CD14-positive monocyte (primary cell): Measurements from ENCODE around the gene DAPK1. TPM values are rescaled to one million over a fixed set of nuclear protein-coding genes. Genes with fewer than 3 reads are reported as not detected.

Experiments used
- DNase-seq, 3 donors: peaks; one replicate each; pipeline ENCODE4 v3.0.0-alpha.2; 2011 to 2022
- H2AFZ ChIP-seq: 2 replicates; pipeline ENCODE4 v1.6.0; 2012; ENCODE audit warnings: mild to moderate bottlenecking, low read depth, low read length, inconsistent platforms; ENCODE audit not compliant: insufficient read depth, poor library complexity, severe bottlenecking
- H3K27ac ChIP-seq, 2 donors: 1 replicate in 1 of 2; 2 replicates in 1 of 2; pipeline ENCODE4 v1.5.1; 2012 to 2013; ENCODE audit warnings: low read length in 2 of 2, control low read depth in 1 of 2, inconsistent platforms in 1 of 2, low read depth in 1 of 2, mild to moderate bottlenecking in 1 of 2
- H3K27me3 ChIP-seq, 2 donors: one replicate each; pipeline versions ENCODE4 v1.6.0 to v1.6.1; 2011 to 2013; ENCODE audit warnings: low read length in 2 of 2; ENCODE audit not compliant: control insufficient read depth in 2 of 2, insufficient read depth in 2 of 2
- H3K36me3 ChIP-seq, 2 donors: replicated peaks in 1 of 2; 1 replicate in 1 of 2; 2 replicates in 1 of 2; pipeline versions ENCODE4 v1.5.1 to v1.6.1; 2012 to 2013; ENCODE audit warnings: low read length in 2 of 2, control low read depth in 1 of 2, inconsistent platforms in 1 of 2, mild to moderate bottlenecking in 1 of 2; ENCODE audit not compliant: insufficient read depth in 2 of 2, control insufficient read depth in 1 of 2
- H3K4me1 ChIP-seq, 2 donors: 1 replicate in 1 of 2; 2 replicates in 1 of 2; pipeline versions ENCODE4 v1.5.1 to v1.6.1; 2012 to 2013; ENCODE audit warnings: low read length in 2 of 2, control low read depth in 1 of 2, inconsistent platforms in 1 of 2, mild to moderate bottlenecking in 1 of 2, moderate library complexity in 1 of 2; ENCODE audit not compliant: insufficient read depth in 2 of 2, control insufficient read depth in 1 of 2
- H3K4me2 ChIP-seq: replicated peaks from 2 replicates; pipeline ENCODE3; 2012; ENCODE audit warnings: low read length, moderate library complexity, mild to moderate bottlenecking; ENCODE audit not compliant: poor library complexity, severe bottlenecking; ENCODE audit errors: extremely low read depth
- H3K4me3 ChIP-seq, 3 experiments: fragments of 200-600 bp in 1 of 3; sonication (generic) in 1 of 3; replicated peaks in 1 of 3; 1 replicate in 2 of 3; 2 replicates in 1 of 3; pipeline ENCODE4 v1.5.1; 2011 to 2013; ENCODE audit warnings: low read length in 3 of 3, mild to moderate bottlenecking in 3 of 3, control low read depth in 2 of 3, low read depth in 2 of 3, inconsistent platforms in 1 of 3, moderate library complexity in 1 of 3
- H3K79me2 ChIP-seq: 2 replicates; pipeline ENCODE4 v1.6.0; 2012; ENCODE audit warnings: mild to moderate bottlenecking, control low read depth, inconsistent platforms, low read length, moderate library complexity; ENCODE audit not compliant: insufficient read depth
- H3K9ac ChIP-seq: 2 replicates; pipeline ENCODE4 v1.6.0; 2017; ENCODE audit warnings: low read length, mild to moderate bottlenecking; ENCODE audit not compliant: insufficient read depth, poor library complexity, severe bottlenecking
- H3K9me3 ChIP-seq, 2 donors: replicated peaks in 1 of 2; 1 replicate in 1 of 2; 2 replicates in 1 of 2; pipeline versions ENCODE4 v1.5.1 to v1.6.1; 2012 to 2013; ENCODE audit warnings: low read length in 2 of 2, control low read depth in 1 of 2; ENCODE audit not compliant: control insufficient read depth in 1 of 2, insufficient read depth in 1 of 2
- H4K20me1 ChIP-seq: 2 replicates; pipeline ENCODE4 v1.6.0; 2012; ENCODE audit warnings: mild to moderate bottlenecking, low read length, control low read depth, moderate library complexity; ENCODE audit not compliant: insufficient read depth
- H3K27ac Mint-ChIP-seq, 7 donors: one replicate each; pipeline ENCODE4 v1.8.0; 2020; ENCODE audit warnings: mild to moderate bottlenecking in 7 of 7, mixed read lengths in 7 of 7, moderate library complexity in 6 of 7, inconsistent platforms in 2 of 7
- H3K27me3 Mint-ChIP-seq, 3 donors: one replicate each; pipeline ENCODE4 v1.8.0; 2021 to 2022; ENCODE audit warnings: low read depth in 3 of 3, mild to moderate bottlenecking in 3 of 3, mixed read lengths in 3 of 3, moderate library complexity in 3 of 3, inconsistent platforms in 1 of 3
- H3K36me3 Mint-ChIP-seq, 2 donors: one replicate each; pipeline ENCODE4 v1.8.0; 2020; ENCODE audit warnings: mixed read lengths in 2 of 2, inconsistent platforms in 1 of 2, mild to moderate bottlenecking in 1 of 2
- H3K4me1 Mint-ChIP-seq: one replicate; pipeline ENCODE4 v1.8.0; 2020; ENCODE audit warnings: mild to moderate bottlenecking, mixed read lengths
- H3K4me3 Mint-ChIP-seq, 2 donors: one replicate each; pipeline ENCODE4 v1.8.0; 2020; ENCODE audit warnings: mild to moderate bottlenecking in 2 of 2, mixed read lengths in 2 of 2, moderate library complexity in 1 of 2
- H3K9me3 Mint-ChIP-seq, 7 donors: one replicate each; pipeline ENCODE4 v1.8.0; 2020 to 2022; ENCODE audit warnings: mixed read lengths in 7 of 7, mild to moderate bottlenecking in 6 of 7, moderate library complexity in 6 of 7, inconsistent platforms in 2 of 7
- WGBS: methylation state at CpG from one replicate; pipeline ENCODE4 v1.1.5; 2013; ENCODE audit warnings: missing lambda C conversion rate; ENCODE audit not compliant: insufficient coverage; 5-methylcytosine and 5-hydroxymethylcytosine counted together
- intact Hi-C, 2 donors: fragments of 100-400 bp; cut with micrococcal nuclease; formaldehyde crosslinking; loops; one replicate each; pipeline versions ENCODE4 v1.15.0 to v1.15.1; 2023
- polyA plus RNA-seq, 3 donors: library from polyadenylated mRNA; depleted of rRNA in 1 of 3; unstranded in 2 of 3; stranded (reverse) in 1 of 3; fragments of 300-500 nt in 2 of 3; fragments of >200 nt in 1 of 3; fragmentation: Illumina TruSeq in 2 of 3; gene quantifications; 1 replicate in 2 of 3; 2 replicates in 1 of 3; pipeline ENCODE4 v1.2.3, GENCODE V29; 2012 to 2021
- TF ChIP-seq, protein P1 (sequence below): fragments of 200-600 bp; IDR thresholded peaks from one replicate; pipeline ENCODE4 v1.8.0; 2022; ENCODE audit warnings: antibody characterized with exemption, mild to moderate bottlenecking

Gene DAPK1
- polyA plus RNA-seq, 3 donors: 24.1 to 102 (median 44.4) TPM

GRCh38 chr9:87568401-87568800 is 70.7 kb downstream of the DAPK1 start:
- H3K27ac ChIP-seq: no peak overlapping the region
- H4K20me1 ChIP-seq: peaks cover 93% of the 10 kb centered on the region
- no peak for DNase-seq
- TF ChIP-seq, protein P1, sequence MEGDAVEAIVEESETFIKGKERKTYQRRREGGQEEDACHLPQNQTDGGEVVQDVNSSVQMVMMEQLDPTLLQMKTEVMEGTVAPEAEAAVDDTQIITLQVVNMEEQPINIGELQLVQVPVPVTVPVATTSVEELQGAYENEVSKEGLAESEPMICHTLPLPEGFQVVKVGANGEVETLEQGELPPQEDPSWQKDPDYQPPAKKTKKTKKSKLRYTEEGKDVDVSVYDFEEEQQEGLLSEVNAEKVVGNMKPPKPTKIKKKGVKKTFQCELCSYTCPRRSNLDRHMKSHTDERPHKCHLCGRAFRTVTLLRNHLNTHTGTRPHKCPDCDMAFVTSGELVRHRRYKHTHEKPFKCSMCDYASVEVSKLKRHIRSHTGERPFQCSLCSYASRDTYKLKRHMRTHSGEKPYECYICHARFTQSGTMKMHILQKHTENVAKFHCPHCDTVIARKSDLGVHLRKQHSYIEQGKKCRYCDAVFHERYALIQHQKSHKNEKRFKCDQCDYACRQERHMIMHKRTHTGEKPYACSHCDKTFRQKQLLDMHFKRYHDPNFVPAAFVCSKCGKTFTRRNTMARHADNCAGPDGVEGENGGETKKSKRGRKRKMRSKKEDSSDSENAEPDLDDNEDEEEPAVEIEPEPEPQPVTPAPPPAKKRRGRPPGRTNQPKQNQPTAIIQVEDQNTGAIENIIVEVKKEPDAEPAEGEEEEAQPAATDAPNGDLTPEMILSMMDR: no peak
- H3K4me2 ChIP-seq: no peak overlapping the region
- WGBS: no CpG with 5 or more reads among the region's 3 CpGs
- peaks cover 0 to 30% of the 10 kb centered on the region in 2 donors for H3K36me3 ChIP-seq
- H3K27ac Mint-ChIP-seq: peak overlapping the region in 2 of 7 donors; percentile 43 to 74
- intact Hi-C loops: no loop called here
- H3K27me3 Mint-ChIP-seq: peaks cover 0 to 2% (median 0%) of the 10 kb centered on the region in 3 donors
- H3K27me3 ChIP-seq: no peaks in the 10 kb centered on the region
- H2AFZ ChIP-seq: no peak overlapping the region
- peaks cover 26% of the 10 kb centered on the region for H3K4me1 Mint-ChIP-seq
- peaks cover 0 to 2% (median 0%) of the 10 kb centered on the region in 7 donors for H3K9me3 Mint-ChIP-seq
- H3K4me3 Mint-ChIP-seq: no peak overlapping the region
- no peak overlapping the region for H3K9ac ChIP-seq
- peaks cover 51 to 63% of the 10 kb centered on the region in 2 donors for H3K36me3 Mint-ChIP-seq
- H3K9me3 ChIP-seq: no peaks in the 10 kb centered on the region
- H3K4me1 ChIP-seq: peaks cover 10 to 15% of the 10 kb centered on the region in 2 donors
- H3K79me2 ChIP-seq: peaks cover 15% of the 10 kb centered on the region
- no peak overlapping the region for H3K4me3 ChIP-seq

- 87% methylated on average over 3 of the region's 6 CpGs for WGBS
- peaks cover 0 to 31% of the 10 kb centered on the region in 2 donors for H3K36me3 ChIP-seq
- peaks cover 0 to 2% (median 0%) of the 10 kb centered on the region in 7 donors for H3K9me3 Mint-ChIP-seq
- H3K4me1 Mint-ChIP-seq: peaks cover 20% of the 10 kb centered on the region
- H4K20me1 ChIP-seq: peaks cover 92% of the 10 kb centered on the region
- no peak for DNase-seq
- peaks cover 10% of the 10 kb centered on the region in 2 donors for H3K4me1 ChIP-seq
- TF ChIP-seq, protein P1: no peak
- intact Hi-C loops: no loop called here
- H3K79me2 ChIP-seq: peaks cover 15% of the 10 kb centered on the region
- H3K9me3 ChIP-seq: no peaks in the 10 kb centered on the region
- H2AFZ ChIP-seq: no peak overlapping the region
- peaks cover 47 to 59% of the 10 kb centered on the region in 2 donors for H3K36me3 Mint-ChIP-seq
- H3K4me2 ChIP-seq: no peak overlapping the region
- H3K4me3 ChIP-seq: no peak overlapping the region
- H3K9ac ChIP-seq: no peak overlapping the region
- H3K27ac Mint-ChIP-seq: peak overlapping the region in 1 of 7 donors; percentile 46
- no peak overlapping the region for H3K27ac ChIP-seq
- H3K27me3 ChIP-seq: no peaks in the 10 kb centered on the region
- H3K27me3 Mint-ChIP-seq: peaks cover 0 to 2% (median 0%) of the 10 kb centered on the region in 3 donors
- H3K4me3 Mint-ChIP-seq: no peak overlapping the region
These were observed 71.4 kb downstream of the DAPK1 start for GRCh38 chr9:87569008-87569509.
